AG04449 (cell line): ENCODE results near the gene PLXNA4.

ENCODE experiments used
- CTCF ChIA-PET: fragments of 350-600 bp; formaldehyde crosslinking; extraction: SDS; loops from one replicate; lab custom pipeline; 2021; ENCODE audit warnings: antibody characterized with exemption; lab: Yijun Ruan, JAX
- POLR2A ChIA-PET: fragments of 400-600, 350-600 bp; formaldehyde crosslinking; extraction: SDS; loops from one replicate; lab custom pipeline; 2020; ENCODE audit warnings: antibody characterized with exemption, inconsistent platforms; lab: Yijun Ruan, JAX
- DNase-seq: peaks from one replicate; pipeline ENCODE4 v3.0.0-alpha.2; 2010; ENCODE audit warnings: low read depth, low spot score
- H3K4me3 ChIP-seq: 2 replicates; pipeline ENCODE4 v1.5.1; 2011; ENCODE audit warnings: low read depth, mild to moderate bottlenecking, control low read depth, low read length
- TF ChIP-seq, protein P1 (sequence below): IDR thresholded peaks from one replicate; pipeline ENCODE4 v1.5.1; 2011; ENCODE audit warnings: mild to moderate bottlenecking, moderate library complexity, low read length, control low read depth, inconsistent platforms; ENCODE audit not compliant: insufficient read depth; ENCODE audit errors: missing control alignments

PLXNA4 gene

DNA sequence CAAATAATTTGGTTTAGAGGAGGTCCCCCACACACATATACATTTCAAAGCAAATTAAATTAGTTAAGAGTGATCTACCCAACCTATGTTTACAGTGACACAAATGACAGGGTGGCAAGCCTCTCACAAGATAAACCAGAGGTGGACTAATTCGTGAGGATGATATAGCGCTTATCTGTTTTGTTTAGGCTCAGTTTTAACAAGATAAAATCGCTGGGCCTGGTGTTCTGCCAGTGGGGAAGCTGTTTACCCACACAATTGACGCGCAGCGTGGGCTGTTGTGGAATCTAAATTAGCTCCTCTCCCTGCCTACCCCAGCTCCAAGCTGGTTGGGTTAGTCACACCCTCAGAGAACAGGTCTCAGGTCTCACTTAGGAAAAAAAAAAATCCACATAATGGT is 16.7 kb upstream of the PLXNA4 start:
- POLR2A ChIA-PET, result no interaction called here
- DNase-seq, result no peak
- CTCF ChIA-PET, result interaction anchor here (0.8 kb wide), 1 partner anchor 13 kb away, joined by 3 read pairs; no protein-coding TSS in a partner anchor
- H3K4me3 ChIP-seq, result no peak overlapping the region
- TF ChIP-seq, protein P1, sequence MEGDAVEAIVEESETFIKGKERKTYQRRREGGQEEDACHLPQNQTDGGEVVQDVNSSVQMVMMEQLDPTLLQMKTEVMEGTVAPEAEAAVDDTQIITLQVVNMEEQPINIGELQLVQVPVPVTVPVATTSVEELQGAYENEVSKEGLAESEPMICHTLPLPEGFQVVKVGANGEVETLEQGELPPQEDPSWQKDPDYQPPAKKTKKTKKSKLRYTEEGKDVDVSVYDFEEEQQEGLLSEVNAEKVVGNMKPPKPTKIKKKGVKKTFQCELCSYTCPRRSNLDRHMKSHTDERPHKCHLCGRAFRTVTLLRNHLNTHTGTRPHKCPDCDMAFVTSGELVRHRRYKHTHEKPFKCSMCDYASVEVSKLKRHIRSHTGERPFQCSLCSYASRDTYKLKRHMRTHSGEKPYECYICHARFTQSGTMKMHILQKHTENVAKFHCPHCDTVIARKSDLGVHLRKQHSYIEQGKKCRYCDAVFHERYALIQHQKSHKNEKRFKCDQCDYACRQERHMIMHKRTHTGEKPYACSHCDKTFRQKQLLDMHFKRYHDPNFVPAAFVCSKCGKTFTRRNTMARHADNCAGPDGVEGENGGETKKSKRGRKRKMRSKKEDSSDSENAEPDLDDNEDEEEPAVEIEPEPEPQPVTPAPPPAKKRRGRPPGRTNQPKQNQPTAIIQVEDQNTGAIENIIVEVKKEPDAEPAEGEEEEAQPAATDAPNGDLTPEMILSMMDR, result no peak

DNA sequence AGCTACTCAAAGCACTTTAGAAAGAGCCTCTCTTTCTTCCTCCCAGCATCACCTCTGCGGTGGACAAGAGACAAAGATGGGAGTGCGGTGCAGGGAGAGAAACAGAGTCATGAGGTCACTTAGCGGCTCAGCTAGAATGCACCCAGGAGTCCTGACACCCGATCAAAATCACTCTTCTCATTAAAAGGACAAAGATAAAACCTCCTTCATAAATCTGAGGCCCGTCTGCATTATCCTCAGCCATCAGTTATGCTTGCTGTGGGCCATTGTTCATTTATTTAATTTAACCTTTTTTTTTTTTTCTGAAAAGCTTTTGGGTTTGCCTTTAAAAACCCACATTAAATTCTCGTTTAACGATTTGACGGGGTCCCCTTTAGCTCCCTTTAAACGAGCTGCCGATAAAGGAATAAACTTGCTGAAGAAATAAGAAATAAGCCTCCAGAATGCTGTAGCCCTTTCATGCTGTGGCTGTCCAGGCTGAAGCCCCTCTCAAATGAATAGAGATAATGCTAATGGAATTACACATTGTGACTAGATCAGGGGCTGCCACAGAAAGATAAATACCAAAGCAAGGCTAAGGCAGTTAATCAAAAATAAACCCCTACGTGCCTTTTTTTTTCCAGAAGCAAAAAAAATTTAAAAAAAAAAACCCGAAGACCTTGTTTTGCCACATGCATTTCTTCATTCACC is 16.1 kb upstream of the PLXNA4 start:
- H3K4me3 ChIP-seq, result no peak overlapping the region
- ChIA-PET POLR2A (no interaction called here), CTCF (interaction anchor here (0.8 kb wide), 1 partner anchor 13 kb away, joined by 3 read pairs; no protein-coding TSS in a partner anchor)
- no peak for DNase-seq
- TF ChIP-seq, protein P1, result no peak

DNA sequence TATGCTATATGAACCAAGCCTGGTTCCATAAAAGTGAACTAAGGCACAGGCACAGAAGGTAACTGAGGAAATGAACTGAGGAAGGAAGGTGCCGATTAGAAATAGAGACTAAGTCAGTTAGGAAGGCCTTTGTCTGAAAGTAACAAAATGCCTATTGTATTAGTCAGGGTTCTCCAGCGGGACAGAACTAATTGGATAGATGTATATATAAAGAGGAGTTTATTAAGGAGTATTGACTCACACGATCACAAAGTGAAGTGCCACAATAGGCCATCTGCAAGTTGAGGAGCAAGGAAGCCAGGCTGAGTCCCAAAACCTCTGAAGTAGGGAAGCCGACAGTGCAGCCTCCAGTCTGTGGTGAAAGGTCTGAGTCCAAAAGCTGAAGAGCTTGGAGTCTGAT is 13.9 kb upstream of the PLXNA4 start:
- TF ChIP-seq, protein P1, result no peak
- ChIA-PET POLR2A (no interaction called here), CTCF (interaction anchor here (1.0 kb wide), 1 partner anchor 12 kb away, joined by 3 read pairs; no protein-coding TSS in a partner anchor)
- DNase-seq, result no peak
- H3K4me3 ChIP-seq, result no peak overlapping the region

DNA sequence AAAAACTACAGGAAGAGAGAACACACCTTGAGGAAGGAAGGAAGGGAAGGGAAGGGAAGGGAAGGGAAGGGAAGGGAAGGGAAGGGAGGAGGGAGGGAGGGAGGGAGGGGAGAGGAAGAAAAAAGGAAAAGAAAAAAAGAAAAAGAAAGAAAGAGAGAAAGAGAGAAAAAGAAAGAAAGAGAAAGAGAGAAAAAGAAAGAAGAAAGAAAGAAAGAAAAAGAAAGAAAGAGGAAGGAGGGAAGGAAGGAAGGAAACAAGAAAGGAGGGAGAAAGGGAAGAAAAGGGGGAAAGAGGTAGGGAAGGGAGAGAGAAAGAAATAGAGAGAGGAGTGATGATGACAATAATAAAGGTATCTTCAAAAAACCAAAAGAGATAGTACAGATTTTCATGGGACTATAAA is 12.3 kb upstream of the PLXNA4 start:
- H3K4me3 ChIP-seq, result no peak overlapping the region
- TF ChIP-seq, protein P1, result no peak
- CTCF ChIA-PET, result no interaction called here
- POLR2A ChIA-PET, result no interaction called here
- DNase-seq, result no peak

DNA sequence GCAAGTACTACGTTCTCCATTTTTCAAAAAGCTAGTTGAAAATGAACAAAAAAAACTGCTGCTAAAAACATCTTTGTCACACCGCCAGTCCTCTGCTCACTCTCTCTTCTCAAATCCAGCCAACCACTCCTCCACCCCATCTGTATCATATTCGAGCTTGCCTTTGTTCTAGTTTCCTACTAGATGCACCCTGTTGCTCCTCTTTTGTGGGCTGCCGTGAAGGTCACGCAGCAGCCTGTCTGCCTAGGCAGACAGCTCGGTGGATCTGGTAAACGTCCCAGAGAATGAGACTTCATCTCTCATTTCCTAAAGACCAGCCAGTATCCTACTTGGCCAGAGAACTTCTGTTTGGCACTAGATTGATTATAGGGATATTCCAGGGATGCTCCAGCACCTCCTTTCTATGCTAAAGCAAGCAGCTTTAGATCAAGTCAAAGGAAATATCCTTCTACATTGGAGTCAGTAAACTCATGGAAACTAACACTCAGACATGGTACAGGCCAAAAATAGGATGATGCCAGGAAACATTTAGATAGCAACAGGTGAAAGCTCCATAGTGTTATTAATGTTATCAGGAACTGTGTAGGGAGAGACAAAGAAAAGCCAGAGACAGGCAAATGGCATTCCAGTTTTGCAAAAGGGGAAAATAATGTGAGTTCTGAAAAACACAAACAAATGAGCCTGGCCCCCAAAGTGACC is 8.7 kb upstream of the PLXNA4 start:
- DNase-seq, result no peak
- POLR2A ChIA-PET, result no interaction called here
- TF ChIP-seq, protein P1, result no peak
- H3K4me3 ChIP-seq, result no peak overlapping the region
- CTCF ChIA-PET, result interaction anchor here (2.4 to 8.1 kb wide), 2 partner anchors 266 to 725 kb away, joined by 8 to 118 read pairs; no protein-coding TSS in a partner anchor

DNA sequence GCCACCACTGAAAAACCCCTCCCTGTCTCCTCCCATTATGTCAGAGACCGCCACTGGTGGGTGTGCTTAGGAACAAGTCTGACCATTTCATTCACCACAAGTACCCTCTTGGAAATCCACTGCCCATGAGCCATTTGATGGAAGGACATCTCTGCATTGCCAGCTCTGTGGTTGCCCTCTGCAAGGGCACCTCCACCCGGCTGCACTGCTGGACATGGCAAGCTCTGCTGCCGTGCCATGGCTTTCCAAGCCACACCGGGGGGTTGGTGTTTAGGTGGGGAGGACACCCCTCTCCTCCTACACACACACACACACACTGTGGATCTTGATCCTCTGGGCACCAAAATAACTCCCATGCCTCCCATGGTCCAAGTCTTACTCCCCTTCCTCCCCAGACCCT is 5.2 kb upstream of the PLXNA4 start:
- no peak for DNase-seq
- POLR2A ChIA-PET, result no interaction called here
- CTCF ChIA-PET, result interaction anchor here (0.6 to 8.1 kb wide), 24 partner anchors 8 to 893 kb away, joined by 3 to 118 read pairs (median 6); no protein-coding TSS in a partner anchor
- H3K4me3 ChIP-seq, result no peak overlapping the region
- TF ChIP-seq, protein P1, result no peak
